HG03280 (cell line): ENCODE measurements around the gene PTGES.
"Not testable (repeated sequence)": the region's sequence is repeated elsewhere in the genome, so short reads cannot be mapped to it uniquely, and the experiment has no call there.

ENCODE experiments used
- ATAC-seq: cut with Tn5 transposase; IDR thresholded peaks from one replicate; pipeline ENCODE4 v1.9.1; 2021; ENCODE audit warnings: mild to moderate bottlenecking, moderate library complexity; ENCODE audit not compliant: unreplicated experiment

Gene PTGES

GRCh38 chr9:129770741-129771140 is 17.9 kb upstream of the PTGES start:
- ATAC-seq, result no peak

DNA sequence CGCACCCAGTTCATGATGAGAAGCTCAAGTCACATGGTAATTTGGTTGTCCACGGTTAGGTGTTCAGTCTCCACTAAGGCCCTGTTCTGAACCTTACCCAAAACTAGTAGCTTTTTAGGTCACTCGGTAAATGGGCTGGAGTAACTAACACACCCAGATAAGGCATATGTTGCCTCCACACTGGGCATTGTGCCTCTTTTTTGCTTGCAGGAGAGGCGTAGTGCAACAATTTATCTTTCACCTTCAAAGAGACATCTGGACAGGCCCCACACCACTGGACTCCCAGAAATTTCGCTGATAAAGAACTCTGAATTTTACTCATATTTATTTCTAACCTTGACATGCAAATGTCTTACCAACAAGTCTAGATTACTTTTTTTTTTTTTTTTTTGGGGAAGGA is 16.8 kb upstream of the PTGES start:
- no peak for ATAC-seq

- ATAC-seq, result no peak
These were observed 15.6 kb upstream of the PTGES start for GRCh38 chr9:129768486-129768885.

- no peak for ATAC-seq
These were observed 13.0 kb upstream of the PTGES start for GRCh38 chr9:129765764-129766317.

GRCh38 chr9:129762985-129763926 is 10.4 kb upstream of the PTGES start:
- no peak for ATAC-seq

DNA sequence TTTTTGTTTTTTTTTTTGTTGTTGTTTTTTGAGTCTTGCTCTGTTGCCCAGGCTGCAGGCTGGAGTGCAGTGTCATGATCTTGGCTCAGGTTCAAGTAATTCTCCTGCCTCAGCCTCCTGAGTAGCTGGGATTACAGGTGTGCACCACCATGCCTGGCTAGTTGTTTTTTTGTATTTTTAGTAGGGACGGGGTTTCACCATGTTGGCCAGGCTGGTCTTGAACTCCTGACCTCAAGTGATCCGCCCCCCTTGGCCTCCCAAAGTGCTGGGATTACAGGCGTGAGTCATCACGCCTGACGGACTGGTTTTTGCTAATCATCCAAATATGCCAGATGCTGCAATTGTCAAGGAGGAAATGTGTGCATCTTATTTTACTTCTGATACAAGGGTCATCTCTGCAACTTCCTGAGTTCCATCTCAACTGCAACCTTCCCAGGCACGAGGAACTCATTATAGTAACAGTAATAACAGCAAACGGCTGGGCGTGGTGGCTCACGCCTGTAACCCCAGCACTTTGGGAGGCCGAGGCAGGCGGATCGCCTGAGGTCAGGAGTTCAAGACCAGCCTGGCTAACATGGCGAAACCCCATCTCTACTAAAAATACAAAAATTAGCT is 9.6 kb upstream of the PTGES start:
- not testable (repeated sequence) for ATAC-seq

DNA sequence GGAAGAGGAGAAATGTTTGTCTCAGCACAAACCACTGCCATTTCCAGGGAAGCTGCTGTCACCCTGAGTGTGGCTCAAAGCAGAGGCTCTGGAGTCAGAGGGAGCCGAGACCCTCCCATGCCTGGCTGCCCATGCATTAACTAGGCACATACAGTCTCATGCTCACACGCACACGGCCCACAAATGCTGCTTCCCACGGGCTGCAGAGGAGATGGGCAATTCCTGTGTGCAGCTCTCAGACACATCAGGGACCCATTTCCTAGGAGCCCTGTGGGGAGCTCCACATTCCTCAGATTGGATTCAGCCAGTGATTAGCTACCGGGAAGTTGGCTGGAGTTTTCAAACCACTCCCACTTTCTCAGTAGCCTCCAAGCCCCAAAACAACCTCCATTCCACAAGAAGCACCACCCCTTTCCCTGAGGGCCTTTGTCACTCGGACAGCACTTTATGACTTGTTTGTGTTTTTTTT is 9.1 kb upstream of the PTGES start:
- ATAC-seq, result no peak

- no peak for ATAC-seq
These were observed 8.6 kb upstream of the PTGES start for GRCh38 chr9:129761293-129761900.

DNA sequence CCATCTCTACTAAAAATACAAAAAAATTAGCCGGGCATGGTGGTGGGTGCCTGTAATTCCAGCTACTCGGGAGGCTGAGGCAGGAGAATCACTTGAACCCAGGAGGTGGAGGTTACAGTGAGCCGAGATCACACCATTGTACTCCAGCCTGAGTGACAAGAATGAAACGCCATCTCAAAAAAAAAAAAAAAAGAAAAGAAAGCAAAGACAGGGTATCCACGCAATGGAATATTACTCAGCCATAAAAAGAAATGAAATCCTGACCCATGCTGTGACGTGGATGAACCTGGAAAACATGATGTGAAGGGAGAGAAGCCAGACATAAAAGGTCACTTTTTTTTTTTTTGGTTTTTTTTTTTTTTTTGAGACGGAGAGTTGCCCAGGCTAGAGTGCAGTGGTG is 7.9 kb upstream of the PTGES start:
- not testable (repeated sequence) for ATAC-seq

DNA sequence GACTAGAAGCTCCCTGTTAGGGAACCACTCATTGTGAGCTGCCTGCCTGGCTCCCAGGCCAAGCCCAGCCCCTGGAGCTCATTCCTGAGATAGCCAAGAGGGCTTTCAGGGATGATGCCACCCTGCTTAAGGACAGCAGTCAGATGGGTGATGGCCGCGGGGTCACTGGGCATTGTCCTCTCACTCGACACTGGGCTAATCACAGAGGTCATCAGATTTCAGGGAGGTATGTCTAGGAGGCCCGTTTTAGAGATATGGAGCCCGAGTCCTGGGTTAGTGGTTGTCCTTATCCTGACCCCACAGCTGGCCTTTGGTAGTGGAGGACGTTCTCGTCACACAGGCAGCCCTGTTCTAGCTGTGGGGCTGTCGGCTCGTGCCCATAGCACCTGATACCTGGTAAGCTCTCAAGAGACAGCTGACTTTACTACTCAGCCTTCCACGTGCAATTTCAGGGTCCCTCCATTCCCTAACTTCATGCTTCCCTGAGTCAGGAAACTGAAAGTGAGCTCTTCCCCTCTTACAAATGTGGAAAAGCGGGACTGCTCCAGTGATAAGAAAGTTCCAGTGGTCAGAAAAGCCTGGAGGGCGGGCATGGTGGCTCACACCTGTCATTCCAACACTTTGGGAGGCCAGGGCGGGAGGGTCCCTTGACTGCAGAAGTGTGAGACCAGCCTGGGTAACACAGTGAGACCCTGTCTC is 7.1 kb upstream of the PTGES start:
- no peak for ATAC-seq

- no peak for ATAC-seq
These were observed 6.5 kb upstream of the PTGES start for GRCh38 chr9:129759319-129759718.

DNA sequence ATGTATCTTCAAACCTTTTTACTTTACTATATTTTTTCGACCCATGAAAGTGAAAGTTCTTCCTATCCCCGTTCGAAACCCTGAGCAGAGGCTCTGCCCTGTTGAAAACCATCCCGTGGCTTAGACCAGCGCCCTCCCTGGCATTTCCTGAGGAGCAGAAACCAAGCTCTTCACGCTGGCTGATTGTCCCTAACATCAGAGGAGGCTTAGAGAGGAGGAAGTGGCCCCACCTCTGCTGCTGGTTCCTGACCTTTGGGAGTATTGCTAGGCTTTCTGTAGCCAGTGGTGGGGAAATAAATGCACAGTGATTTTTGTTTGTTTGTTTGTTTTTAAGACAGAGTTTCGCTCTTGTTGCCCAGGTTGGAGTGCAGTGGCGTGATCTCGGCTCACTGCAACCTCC is 4.2 kb upstream of the PTGES start:
- no peak for ATAC-seq

DNA sequence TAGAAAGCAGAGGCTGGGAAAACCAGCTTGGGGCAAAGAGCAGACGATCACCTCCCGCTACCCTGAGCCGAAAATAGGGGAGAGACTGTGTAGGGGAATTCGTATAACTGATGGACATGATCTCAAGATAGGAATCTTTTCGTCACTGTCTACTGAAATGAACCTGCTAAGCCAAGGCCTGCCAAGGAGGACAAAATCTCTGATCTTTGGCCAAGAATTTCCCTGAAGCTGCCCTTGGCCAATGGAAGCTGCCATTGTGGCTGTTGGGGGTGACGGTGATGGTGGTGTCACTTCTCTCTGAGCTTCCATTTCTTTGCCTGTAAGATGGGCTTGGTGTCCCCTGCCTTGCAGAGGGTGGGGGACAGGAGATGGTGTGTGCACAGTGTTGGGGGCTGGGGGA is 3.3 kb upstream of the PTGES start:
- no peak for ATAC-seq

GRCh38 chr9:129755151-129755550 is 2.3 kb upstream of the PTGES start:
- ATAC-seq, result no peak

GRCh38 chr9:129751841-129752801 is 721 bp downstream of the PTGES start:
- no peak for ATAC-seq

- ATAC-seq, result no peak
These were observed 2.7 kb downstream of the PTGES start for GRCh38 chr9:129750013-129750638.

- ATAC-seq, result no peak
These were observed 3.3 kb downstream of the PTGES start for GRCh38 chr9:129749575-129749974.

DNA sequence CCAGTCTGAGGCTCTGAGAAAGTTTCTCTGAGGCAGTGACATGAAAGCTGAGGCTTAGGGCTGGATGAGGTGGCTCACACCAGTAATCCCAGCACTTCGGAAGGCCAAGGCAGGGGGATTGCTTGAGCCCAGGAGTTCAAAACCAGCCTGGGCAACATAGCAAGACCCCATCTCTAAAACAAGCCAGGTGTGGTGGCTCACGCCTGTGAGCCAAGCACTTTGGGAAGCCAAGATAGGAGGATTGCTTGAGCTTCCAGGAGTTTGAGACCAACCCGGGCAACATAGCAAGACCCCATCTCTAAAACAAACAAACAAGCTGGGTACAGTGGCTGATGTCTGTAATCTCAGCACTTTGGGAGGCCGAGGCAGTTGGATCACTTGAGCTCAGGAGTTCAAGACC is 3.8 kb downstream of the PTGES start:
- not testable (repeated sequence) for ATAC-seq

GRCh38 chr9:129748249-129748648 is 4.6 kb downstream of the PTGES start:
- no peak for ATAC-seq
